ENCODE results near the gene ZNF644. TPM values are rescaled to one million over a fixed set of nuclear protein-coding genes. Genes with fewer than 3 reads are reported as not detected.
A peak's percentile ranks its signal among the peaks of the same experiment; 100 is the strongest.
"Not testable (repeated sequence)": the region's sequence is repeated elsewhere in the genome, so short reads cannot be mapped to it uniquely, and the experiment has no call there.

The ZNF644 gene
- total RNA-seq, result 37.3 and 43.6 TPM in 2 replicates
- polyA plus RNA-seq, result 37.9 and 55.7 TPM in 2 replicates

- Histone ChIP-seq H3K27ac (peak within 1 kb of the TSS; percentile 100), H3K4me1 (ENCODE audit: low read depth) (peaks cover 9% of the 10 kb centered on the region), H3K36me3 (no peaks in the 10 kb centered on the region), H3K4me3 (peak within 1 kb of the TSS; percentile 73), H3K27me3 (no peaks in the 10 kb centered on the region), H3K9me3 (ENCODE audit: low read depth) (no peaks in the 10 kb centered on the region)
- TF ChIP-seq CTCF (IDR thresholded peaks at IDR 0.05; ENCODE audit: low read depth, low read length), result no peak
- peak; percentile 93 to 97 for DNase-seq (ENCODE audit: low read depth in 1 of 2, low spot score in 1 of 2)
Measured at GRCh38 chr1:91021686-91022517, at the start of gene ZNF644. Gene ZNF644, minus strand, starts transcription at chr1:91022035. Its CDS starts 39,682 bp downstream, at chr1:90982353.

GRCh38 chr1:91070298-91070697 lies 48.5 kb upstream of the ZNF644 start:
- no peak for TF ChIP-seq CTCF (IDR thresholded peaks at IDR 0.05; ENCODE audit: low read depth, low read length)

GRCh38 chr1:91066538-91066937 lies 44.7 kb upstream of the ZNF644 start:
- no peaks in the 10 kb centered on the region for H3K4me1 ChIP-seq (ENCODE audit: low read depth)
- H3K27ac ChIP-seq, result no peak overlapping the region
- no peaks in the 10 kb centered on the region for H3K9me3 ChIP-seq (ENCODE audit: low read depth)
- DNase-seq (ENCODE audit: low read depth in 1 of 2, low spot score in 1 of 2), result no peak
- no peak overlapping the region for H3K4me3 ChIP-seq
- no peak for TF ChIP-seq CTCF (IDR thresholded peaks at IDR 0.05; ENCODE audit: low read depth, low read length)
- H3K27me3 ChIP-seq, result no peaks in the 10 kb centered on the region
- no peaks in the 10 kb centered on the region for H3K36me3 ChIP-seq

More at GRCh38 chr1:91070298-91070697, 48.5 kb upstream of the ZNF644 start:
- Histone ChIP-seq H3K27ac (no peak overlapping the region), H3K4me1 (ENCODE audit: low read depth) (no peaks in the 10 kb centered on the region), H3K9me3 (ENCODE audit: low read depth) (no peaks in the 10 kb centered on the region), H3K36me3 (no peaks in the 10 kb centered on the region), H3K27me3 (no peaks in the 10 kb centered on the region), H3K4me3 (no peak overlapping the region)
- peak in 1 of 2 donors; percentile 64 for DNase-seq (ENCODE audit: low read depth in 1 of 2, low spot score in 1 of 2)

GRCh38 chr1:91065337-91065736 lies 43.5 kb upstream of the ZNF644 start:
- no peaks in the 10 kb centered on the region for H3K36me3 ChIP-seq
- no peak for TF ChIP-seq CTCF (IDR thresholded peaks at IDR 0.05; ENCODE audit: low read depth, low read length)
- no peak for DNase-seq (ENCODE audit: low read depth in 1 of 2, low spot score in 1 of 2)
- no peaks in the 10 kb centered on the region for H3K4me1 ChIP-seq (ENCODE audit: low read depth)
- H3K4me3 ChIP-seq, result no peak overlapping the region
- H3K27me3 ChIP-seq, result no peaks in the 10 kb centered on the region
- H3K27ac ChIP-seq, result no peak overlapping the region
- peaks cover 2% of the 10 kb centered on the region for H3K9me3 ChIP-seq (ENCODE audit: low read depth)

- not testable (repeated sequence) for DNase-seq (ENCODE audit: low read depth in 1 of 2, low spot score in 1 of 2); H3K4me3 ChIP-seq; H3K9me3 ChIP-seq (ENCODE audit: low read depth); H3K27ac ChIP-seq; H3K27me3 ChIP-seq; H3K4me1 ChIP-seq (ENCODE audit: low read depth); H3K36me3 ChIP-seq
Measured at GRCh38 chr1:91063403-91063802, 41.6 kb upstream of the ZNF644 start.

- H3K9me3 ChIP-seq (ENCODE audit: low read depth), result peaks cover 2% of the 10 kb centered on the region
- H3K36me3 ChIP-seq, result no peaks in the 10 kb centered on the region
- TF ChIP-seq CTCF (IDR thresholded peaks at IDR 0.05; ENCODE audit: low read depth, low read length), result no peak
- H3K27me3 ChIP-seq, result no peaks in the 10 kb centered on the region
- DNase-seq (ENCODE audit: low read depth in 1 of 2, low spot score in 1 of 2), result no peak
- no peak overlapping the region for H3K27ac ChIP-seq
- H3K4me3 ChIP-seq, result no peak overlapping the region
- no peaks in the 10 kb centered on the region for H3K4me1 ChIP-seq (ENCODE audit: low read depth)
Measured at GRCh38 chr1:91059157-91059556, 37.3 kb upstream of the ZNF644 start.

Data from cardiac muscle cell (in vitro differentiated cells and primary cell).